ENCODE results near the gene SERPINA5.
"Not testable (repeated sequence)": the region's sequence is repeated elsewhere in the genome, so short reads cannot be mapped to it uniquely, and the experiment has no call there.

SERPINA5 gene

DNA sequence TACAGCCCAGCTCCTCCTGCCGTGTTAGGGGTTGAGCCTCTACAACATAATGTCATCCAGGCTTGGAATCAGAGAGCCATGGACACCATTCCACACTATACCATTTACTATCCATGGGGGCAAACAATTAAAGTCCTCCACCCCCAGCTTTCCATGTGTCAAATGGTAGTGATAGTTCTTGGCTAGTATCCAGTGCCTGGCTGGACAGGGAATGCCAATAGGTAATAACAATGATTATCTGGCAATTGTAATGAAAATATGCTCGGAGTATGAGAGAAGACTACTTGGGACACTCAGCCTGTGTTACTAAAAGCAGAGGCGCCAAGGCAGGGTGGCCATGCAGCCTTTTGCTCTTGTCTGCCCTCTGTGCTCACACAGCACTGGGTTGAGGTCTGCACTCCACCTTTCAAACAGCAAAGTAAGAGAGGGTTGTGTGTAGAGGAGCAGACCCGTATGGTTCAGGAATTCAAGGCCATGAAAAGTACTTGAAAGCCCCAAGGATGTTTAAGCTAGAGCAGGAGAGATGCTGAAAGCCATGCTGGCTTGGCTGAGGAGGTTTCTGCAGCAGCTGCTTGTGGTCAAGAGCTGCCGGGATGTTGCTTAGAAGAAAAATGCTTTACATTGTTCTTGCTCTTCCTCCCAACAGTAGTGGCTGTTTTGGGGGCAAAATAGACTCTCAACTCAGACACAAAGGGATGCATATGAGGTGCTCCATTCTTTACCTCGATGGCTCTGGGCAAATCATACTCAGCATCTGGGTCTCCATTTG is 41.6 kb downstream of the SERPINA5 start:
- no peak for DNase-seq (ENCODE audit: low spot score)

DNA sequence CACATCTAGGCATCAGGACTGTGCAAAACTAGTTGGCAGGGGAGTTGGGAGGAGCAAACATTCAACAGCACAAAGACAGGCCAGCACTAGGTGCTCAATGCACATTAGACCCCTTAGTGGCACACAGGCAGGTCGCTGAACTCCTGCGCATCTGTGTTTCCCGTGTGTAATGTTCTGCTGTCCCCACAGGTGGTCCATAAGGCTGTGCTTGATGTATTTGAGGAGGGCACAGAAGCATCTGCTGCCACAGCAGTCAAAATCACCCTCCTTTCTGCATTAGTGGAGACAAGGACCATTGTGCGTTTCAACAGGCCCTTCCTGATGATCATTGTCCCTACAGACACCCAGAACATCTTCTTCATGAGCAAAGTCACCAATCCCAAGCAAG is 42.2 kb downstream of the SERPINA5 start:
- DNase-seq (ENCODE audit: low spot score): no peak

- no peak for DNase-seq (ENCODE audit: low spot score)
Observed at GRCh38 chr14:94623856-94624499, 42.8 kb downstream of the SERPINA5 start.

DNA sequence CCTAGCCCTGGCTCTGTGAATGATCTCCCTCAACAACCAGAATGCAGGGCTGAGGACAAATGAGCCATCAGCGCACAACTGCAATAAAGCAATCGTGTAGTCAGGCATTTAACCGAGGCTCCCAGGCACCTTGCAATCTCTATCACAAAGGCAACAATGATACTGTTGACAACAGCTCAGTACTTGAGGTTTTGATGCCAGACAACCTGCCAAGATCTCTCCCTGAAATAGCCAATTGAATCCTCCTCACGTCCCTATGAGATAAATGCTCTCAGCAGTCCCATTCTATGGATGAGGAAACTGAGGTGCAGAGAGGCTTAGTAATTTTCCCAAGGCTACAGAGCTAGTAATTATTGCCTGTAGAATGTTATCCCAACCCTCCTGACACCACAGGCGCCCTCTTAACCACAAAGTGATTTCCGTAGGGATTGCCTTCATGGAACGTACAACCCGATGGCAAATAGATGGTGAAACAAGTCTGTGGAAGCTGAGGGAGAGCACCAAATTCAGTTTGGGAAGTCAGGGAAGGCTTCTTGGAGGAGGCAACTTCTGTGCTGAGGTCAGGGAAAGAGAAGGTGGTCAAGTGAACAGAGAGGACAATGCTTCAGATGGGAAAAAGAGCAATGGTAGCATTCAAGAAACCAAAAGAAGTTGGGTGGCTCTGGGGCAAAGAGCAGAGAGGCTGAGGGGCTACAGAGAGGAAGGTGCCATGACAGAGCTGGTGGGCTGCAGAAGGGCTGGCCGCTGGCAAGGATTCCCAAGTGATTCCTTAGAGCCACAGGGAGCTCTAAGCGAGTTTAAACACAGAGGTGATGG is 43.5 kb downstream of the SERPINA5 start:
- no peak for DNase-seq (ENCODE audit: low spot score)

- DNase-seq (ENCODE audit: low spot score): no peak
Observed at GRCh38 chr14:94625353-94625635, 44.1 kb downstream of the SERPINA5 start.

GRCh38 chr14:94628578-94628977 is 47.4 kb downstream of the SERPINA5 start:
- DNase-seq (ENCODE audit: low spot score): no peak

DNA sequence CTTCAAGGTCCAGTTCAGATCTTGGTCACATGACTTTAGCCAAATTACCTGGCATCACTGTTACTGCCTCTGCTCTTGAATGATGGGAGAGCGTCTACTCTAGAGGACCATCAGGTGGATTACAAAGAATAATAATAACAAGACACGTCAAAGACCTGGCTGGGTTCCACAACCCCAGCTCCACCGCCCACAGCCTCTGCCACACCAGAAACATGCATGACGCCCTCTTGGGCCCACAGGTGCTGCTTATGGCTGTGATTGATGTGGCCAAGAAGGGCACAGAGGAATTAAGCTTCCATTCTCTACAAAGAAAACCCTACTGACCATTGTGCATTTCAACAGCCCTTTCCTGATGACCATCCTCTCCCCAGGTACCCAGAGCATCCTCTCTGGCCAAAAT is 49.2 kb downstream of the SERPINA5 start:
- no peak for DNase-seq (ENCODE audit: low spot score)

- no peak for DNase-seq (ENCODE audit: low spot score)
Observed at GRCh38 chr14:94631050-94631449, 49.8 kb downstream of the SERPINA5 start.

DNA sequence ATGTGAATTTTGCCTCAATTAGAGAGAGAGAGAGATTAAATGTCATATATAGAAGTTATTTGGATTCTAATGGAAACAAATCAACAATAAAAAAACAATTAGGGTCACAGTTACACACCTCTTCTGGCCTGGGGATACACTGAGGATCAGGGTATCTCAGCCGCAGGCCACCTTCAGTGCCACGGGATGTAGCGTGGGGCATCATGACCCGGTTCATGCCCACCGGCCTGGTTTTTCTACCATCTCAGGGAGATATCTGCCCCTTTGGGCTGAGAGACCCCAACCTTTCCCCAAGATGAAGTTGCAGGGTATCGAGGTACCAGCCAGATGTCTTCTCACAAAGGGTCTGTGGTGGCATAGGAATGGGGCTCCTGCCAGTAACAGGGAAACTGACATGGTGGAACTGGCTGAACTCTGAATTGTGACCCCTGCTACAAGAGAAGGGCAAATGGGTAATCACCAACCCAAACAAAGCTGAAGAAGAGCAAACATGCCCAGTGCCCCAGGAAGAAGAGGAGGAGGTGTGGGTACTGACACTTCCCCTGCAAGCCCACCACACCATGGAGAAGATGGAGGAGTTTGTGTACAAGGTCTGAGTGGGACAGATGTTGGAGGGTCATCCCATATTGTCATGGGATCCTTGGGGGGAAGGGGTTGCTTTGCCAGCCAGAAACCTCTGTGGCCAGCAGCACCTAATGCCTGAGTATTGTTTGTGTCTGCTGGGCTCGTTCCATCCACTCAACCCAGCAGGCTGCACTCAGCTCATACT is 50.5 kb downstream of the SERPINA5 start:
- no peak for DNase-seq (ENCODE audit: low spot score)

DNA sequence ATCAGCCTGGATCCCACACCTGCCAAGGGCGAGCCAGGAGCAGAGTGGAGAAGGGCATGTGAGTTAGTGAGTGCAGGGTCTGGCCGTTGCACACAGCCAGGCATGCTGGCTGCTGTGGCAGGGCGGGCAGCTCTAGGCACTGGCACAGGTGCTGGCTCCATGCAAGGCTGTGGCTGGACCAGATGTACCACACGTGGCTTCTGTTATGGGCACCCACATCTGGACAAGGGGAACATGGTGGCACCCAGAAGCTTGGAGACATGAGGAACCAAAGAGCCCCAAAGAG is 51.0 kb downstream of the SERPINA5 start:
- DNase-seq (ENCODE audit: low spot score): no peak

- no peak for DNase-seq (ENCODE audit: low spot score)
Observed at GRCh38 chr14:94633121-94633520, 51.9 kb downstream of the SERPINA5 start.

GRCh38 chr14:94635154-94635553 is 53.9 kb downstream of the SERPINA5 start:
- DNase-seq (ENCODE audit: low spot score): no peak

DNA sequence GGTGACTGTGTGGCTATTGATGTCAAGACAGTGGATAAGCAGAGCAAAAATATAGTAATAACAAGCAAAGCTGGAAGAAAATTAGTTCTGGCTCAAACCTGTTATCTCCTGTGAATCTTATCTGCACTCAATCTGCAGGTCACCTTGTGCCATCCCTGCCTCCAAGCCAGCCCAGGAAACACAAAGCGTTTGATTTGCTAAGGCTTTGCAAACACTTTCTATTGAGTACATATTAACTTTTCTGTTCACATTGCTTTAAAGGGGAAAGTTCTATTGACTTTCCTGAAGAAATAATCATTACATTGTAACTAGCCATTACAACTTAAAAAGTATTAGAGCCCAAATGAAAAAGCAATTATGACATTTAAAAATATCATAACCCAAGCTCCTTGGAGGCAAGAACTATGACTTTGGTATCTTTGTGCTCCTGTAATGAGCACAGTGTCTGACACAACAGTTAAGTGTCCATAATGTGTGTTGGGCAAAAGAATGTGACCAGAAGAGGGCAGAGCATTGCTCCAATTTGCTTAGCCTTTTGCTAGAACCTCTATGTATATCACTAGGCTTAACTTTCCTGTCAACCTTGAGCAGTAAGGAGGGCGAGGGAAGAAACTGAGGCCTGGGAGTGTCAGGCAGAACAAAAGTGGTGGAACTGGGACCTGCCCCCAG is 55.7 kb downstream of the SERPINA5 start:
- no peak for DNase-seq (ENCODE audit: low spot score)

DNA sequence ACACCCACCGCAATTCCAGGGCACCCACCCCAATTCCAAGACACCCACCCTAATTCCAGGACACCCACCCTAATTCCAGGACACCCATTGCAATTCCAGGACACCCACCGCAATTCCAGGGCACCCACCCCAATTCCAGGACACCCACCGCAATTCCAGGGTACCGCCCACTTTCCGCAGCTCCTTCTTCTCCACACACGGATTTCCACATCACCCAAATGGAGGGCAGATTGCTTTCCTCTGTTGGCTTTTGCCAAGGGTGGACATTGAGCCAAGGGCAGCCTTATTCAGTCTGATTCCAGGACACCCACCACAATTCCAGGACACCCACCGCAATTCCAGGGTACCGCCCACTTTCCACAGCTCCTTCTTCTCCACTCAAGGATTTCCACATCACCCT is 56.6 kb downstream of the SERPINA5 start:
- not testable (repeated sequence) for DNase-seq (ENCODE audit: low spot score)

DNA sequence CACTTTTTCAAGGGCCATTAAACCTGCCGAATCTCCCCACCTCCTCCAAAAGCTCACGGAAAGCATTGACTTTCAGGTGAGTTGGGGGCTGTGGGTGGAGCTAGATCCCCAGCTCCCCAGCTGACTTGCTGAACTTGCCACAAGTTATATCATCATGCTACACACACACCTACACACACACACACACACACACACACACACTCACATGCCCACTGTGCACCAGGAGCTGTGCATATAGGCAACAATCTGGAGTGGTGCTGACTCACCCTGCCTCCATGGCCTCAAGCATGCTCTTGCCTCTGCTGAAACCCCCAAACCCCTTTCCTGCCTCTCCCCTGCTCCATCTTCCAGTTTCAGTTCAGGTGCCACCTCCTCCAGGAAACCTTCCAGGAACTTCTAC is 57.1 kb downstream of the SERPINA5 start:
- no peak for DNase-seq (ENCODE audit: low spot score)

DNA sequence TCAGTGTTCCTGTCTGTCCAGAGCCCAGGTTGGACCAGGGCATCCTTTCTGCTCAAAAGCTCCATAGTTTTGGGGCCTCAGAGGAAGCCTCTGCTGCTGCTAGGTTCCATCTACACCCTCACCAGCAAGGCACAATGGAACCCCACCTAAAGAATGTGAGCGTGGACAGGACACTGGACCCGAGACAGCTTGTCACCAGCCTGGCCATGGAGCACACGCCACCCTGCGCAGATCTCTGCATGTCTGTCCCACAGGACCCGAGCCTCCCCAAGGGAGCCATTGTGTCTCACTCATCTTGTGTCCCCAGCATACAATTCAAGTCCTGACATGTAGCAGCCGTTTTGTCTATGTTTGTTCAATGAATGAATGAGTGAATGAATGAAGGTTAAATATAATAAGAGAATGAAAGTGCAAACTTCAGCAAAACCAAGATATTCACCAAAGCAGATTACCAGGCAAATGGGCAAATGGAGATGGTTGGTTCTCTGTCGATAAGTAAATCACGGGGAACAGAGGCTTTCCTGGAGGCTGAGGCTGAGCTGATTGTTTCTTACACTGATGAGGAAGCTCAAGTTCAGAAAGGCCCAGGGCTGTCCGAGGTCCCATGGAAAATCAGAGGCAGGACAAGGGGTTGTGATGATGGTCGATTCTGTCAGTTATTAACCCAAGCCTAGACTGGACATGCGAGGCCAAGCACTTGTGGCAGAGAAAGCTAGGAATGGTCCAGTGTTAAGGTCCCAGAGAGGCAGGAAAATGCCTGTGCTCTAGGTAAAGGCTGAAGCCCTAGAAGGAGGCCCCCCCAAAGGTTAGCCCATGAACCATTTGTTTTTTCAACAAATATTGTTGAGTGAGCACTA is 58.0 kb downstream of the SERPINA5 start:
- DNase-seq (ENCODE audit: low spot score): no peak

GRCh38 chr14:94640721-94641631 is 59.8 kb downstream of the SERPINA5 start:
- DNase-seq (ENCODE audit: low spot score): no peak

- DNase-seq (ENCODE audit: low spot score): no peak
Observed at GRCh38 chr14:94641632-94641955, 60.4 kb downstream of the SERPINA5 start.
